Spinal cord (tissue), 10 donors: Measurements from ENCODE around the gene PITPNM3. TPM values are rescaled to one million over a fixed set of nuclear protein-coding genes. Genes with fewer than 3 reads are reported as not detected.
A peak's percentile ranks its signal among the peaks of the same experiment; 100 is the strongest.

Experiments
- DNase-seq, 6 donors: peaks; one replicate each; pipeline versions ENCODE4 v3.0.0 to v3.0.0-alpha.2; 2013 to 2015; ENCODE audit warnings: low spot score in 6 of 6, low read depth in 4 of 6
- H3K27ac ChIP-seq: one replicate; pipeline ENCODE4 v1.5.1; 2013; ENCODE audit warnings: low read depth, low read length, control low read depth
- H3K27me3 ChIP-seq: one replicate; pipeline ENCODE4 v1.6.1; 2013; ENCODE audit warnings: low read length; ENCODE audit not compliant: control insufficient read depth, insufficient read depth
- H3K36me3 ChIP-seq: one replicate; pipeline ENCODE4 v1.6.1; 2013; ENCODE audit warnings: low read length; ENCODE audit not compliant: control insufficient read depth, insufficient read depth
- H3K4me1 ChIP-seq: one replicate; pipeline ENCODE4 v1.6.1; 2013; ENCODE audit warnings: low read length; ENCODE audit not compliant: control insufficient read depth, insufficient read depth
- H3K4me3 ChIP-seq: one replicate; pipeline ENCODE4 v1.5.1; 2013; ENCODE audit warnings: low read depth, low read length, control low read depth
- H3K9me3 ChIP-seq: one replicate; pipeline ENCODE4 v1.6.1; 2013; ENCODE audit warnings: low read length; ENCODE audit not compliant: control insufficient read depth, insufficient read depth
- WGBS: methylation state at CpG from one replicate; pipeline ENCODE4 v1.1.5; 2013; ENCODE audit warnings: missing lambda C conversion rate; ENCODE audit not compliant: insufficient coverage; 5-methylcytosine and 5-hydroxymethylcytosine counted together
- polyA plus RNA-seq, 2 donors: library from polyadenylated mRNA; unstranded; fragments of 120-200 nt; gene quantifications; one replicate each; pipeline ENCODE4 v1.2.1, GENCODE V29; 2013; ENCODE audit not compliant: insufficient read length in 2 of 2
- total RNA-seq, 2 donors: library from RNA; depleted of rRNA in 1 of 2; stranded (reverse); fragments of 120-200 nt in 1 of 2; fragments of >200 nt in 1 of 2; gene quantifications; one replicate each; pipeline versions ENCODE4 v1.2.3 to v1.2.4, GENCODE V29; 2013 to 2014
- donor health status: healthy.

The PITPNM3 gene
- total and polyA plus RNA-seq, 4 donors: 7.3 to 21.6 (median 16.8) TPM

DNA sequence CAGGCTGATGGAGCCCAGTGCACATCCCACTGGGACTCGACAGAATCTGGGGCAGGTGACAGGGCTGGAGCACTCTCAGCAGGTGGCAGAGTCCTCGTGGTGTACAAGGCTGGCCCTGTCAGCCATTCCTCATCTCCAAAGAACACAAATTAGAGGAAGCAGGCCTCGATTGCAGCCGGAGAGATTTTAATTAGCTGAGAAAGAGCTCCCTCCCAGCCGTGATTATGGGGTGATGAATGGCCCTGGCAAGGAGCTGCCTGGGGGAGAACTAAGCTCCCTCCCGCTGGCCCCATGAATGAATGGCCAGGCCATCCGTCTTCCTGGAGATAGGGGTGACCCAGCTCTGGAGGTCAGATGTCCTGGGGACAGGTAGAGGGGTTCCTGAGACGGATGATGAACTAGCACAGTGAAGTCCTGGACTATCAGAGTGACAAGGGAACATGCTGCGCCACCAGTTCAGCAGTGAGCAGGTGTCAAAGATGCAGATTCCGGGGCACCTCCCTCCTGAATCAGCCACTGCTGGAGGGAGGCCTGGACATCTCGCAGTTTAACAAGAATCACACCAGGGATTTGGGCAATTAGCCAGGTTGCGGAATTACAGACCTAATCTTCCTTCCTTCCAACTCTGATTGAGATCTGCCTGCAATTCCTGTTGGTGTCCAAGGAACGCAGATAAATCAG, 76.6 kb downstream of the PITPNM3 start:
- Histone ChIP-seq H3K27ac (no peak overlapping the region), H3K9me3 (no peaks in the 10 kb centered on the region), H3K4me3 (no peak overlapping the region), H3K27me3 (no peaks in the 10 kb centered on the region), H3K4me1 (peaks cover 18% of the 10 kb centered on the region), H3K36me3 (peaks cover 38% of the 10 kb centered on the region)
- peak in 2 of 6 donors; percentile 37 to 71 for DNase-seq
- 27% methylated on average over 7 of the region's 13 CpGs for WGBS

DNA sequence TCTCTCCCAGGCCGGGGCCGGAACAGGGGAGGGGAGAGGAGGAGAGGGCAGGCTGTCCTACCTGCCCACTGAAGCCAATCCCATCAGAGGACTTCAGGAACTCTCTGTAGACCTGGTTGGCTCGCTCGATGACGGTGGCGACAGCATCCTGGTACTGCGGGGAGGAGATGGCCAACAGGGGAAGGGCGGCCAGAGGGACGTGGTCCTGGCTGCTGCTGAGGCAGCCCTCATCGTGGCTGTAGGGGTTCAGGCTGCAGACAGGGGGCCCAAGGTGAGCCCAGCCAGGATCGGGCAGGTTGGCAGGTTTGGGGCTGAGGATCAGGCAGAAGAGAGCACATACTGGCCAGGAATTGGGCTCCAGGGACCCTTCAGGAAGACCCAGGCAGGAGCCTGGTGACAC, 77.9 kb downstream of the PITPNM3 start:
- WGBS: 93% methylated on average over 11 of the region's 11 CpGs
- Histone ChIP-seq H3K9me3 (no peaks in the 10 kb centered on the region), H3K27me3 (no peaks in the 10 kb centered on the region), H3K36me3 (peaks cover 44% of the 10 kb centered on the region), H3K27ac (no peak overlapping the region), H3K4me3 (no peak overlapping the region), H3K4me1 (peaks cover 21% of the 10 kb centered on the region)
- no peak for DNase-seq

DNA sequence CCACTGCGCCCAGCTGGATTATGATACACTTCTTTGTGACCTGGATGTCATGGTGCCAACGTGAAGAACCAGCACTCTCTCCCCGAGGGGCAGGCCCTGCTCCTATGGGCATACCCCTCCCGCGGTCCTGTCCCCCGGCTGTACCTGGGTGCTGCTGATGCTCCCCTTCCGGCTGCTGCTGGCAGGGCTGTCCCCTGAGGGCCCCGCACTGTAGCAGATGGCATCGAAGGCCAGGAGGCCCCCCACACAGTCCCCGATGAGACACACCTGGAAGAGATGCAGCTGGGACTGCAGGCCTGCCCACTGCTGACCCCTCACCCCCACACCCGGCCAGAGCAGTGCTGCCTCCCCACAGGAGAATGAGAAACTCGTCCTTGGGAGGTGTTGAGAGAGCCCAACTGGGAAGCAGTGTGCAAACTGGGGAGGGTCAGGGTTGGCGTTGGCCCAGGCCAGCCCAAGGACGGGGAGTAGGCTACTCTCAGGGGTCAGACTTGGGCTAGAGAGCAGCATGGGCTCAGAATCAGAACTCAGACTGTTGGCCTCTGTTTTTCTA, 78.4 kb downstream of the PITPNM3 start:
- H3K36me3 ChIP-seq: peaks cover 39% of the 10 kb centered on the region
- H3K9me3 ChIP-seq: no peaks in the 10 kb centered on the region
- H3K27me3 ChIP-seq: no peaks in the 10 kb centered on the region
- 90% methylated on average over 13 of the region's 14 CpGs for WGBS
- no peak for DNase-seq
- H3K4me3 ChIP-seq: no peak overlapping the region
- H3K27ac ChIP-seq: no peak overlapping the region
- H3K4me1 ChIP-seq: peaks cover 26% of the 10 kb centered on the region

DNA sequence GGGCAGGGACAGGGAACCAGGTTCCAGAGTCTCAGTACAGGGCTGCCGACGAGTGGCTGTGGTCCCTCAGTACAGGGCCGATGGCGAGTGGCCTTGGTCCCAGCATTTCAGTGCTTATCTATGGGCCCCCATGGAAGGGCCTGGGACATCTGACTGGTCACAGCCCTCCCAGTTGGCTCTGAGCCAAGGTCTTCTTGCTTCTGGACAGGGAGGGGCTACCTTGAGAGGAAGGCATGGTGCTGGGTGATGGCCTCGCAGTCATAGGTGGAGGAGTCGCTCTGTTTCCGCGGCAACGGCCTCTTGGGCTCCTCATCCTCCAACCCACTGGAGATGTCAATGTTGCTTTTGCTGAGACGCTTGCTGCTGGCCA, 79.6 kb downstream of the PITPNM3 start:
- Histone ChIP-seq H3K27ac (no peak overlapping the region), H3K36me3 (peaks cover 46% of the 10 kb centered on the region), H3K27me3 (no peaks in the 10 kb centered on the region), H3K4me1 (peaks cover 36% of the 10 kb centered on the region), H3K4me3 (no peak overlapping the region), H3K9me3 (no peaks in the 10 kb centered on the region)
- 79% methylated on average over 10 of the region's 10 CpGs for WGBS
- peak in 1 of 6 donors; percentile 26 for DNase-seq

DNA sequence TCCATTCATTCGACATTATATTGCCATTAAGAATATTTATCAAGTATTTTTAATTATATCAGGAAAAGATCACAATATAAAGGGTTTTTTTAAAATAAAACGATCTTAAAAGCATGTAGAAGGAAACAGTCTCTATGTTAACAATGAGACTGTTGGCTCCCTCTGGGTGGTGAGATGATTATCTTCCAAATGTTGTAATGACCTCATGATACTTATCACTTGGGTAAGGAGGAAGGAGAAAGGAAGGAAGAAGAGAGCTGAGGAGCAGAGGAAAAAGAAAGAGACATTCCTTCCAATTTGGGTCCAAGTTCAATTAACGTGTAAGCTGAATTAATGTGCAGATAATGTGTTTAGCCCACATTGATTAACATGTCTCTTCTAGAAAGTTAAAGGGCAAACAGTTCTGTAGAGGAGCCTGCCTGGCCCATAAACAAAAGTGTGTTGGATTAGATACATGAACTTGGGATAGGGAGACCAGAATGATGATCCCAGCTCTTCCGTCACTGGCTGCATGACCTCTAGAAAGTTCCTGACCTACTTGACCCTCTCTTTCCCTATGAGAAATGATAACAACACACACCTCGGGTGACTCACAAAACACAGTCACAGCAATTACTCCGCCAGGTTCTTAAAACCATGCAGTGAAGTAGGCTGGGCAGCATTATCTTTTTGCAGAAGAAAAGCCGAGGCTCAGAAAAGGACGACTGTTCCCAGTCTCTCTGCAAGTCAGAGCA, 80.1 kb downstream of the PITPNM3 start:
- Histone ChIP-seq H3K27ac (no peak overlapping the region), H3K4me1 (peaks cover 40% of the 10 kb centered on the region), H3K4me3 (no peak overlapping the region), H3K27me3 (no peaks in the 10 kb centered on the region), H3K9me3 (no peaks in the 10 kb centered on the region), H3K36me3 (peaks cover 50% of the 10 kb centered on the region)
- no peak for DNase-seq
- WGBS: 69% methylated on average over 5 of the region's 8 CpGs

DNA sequence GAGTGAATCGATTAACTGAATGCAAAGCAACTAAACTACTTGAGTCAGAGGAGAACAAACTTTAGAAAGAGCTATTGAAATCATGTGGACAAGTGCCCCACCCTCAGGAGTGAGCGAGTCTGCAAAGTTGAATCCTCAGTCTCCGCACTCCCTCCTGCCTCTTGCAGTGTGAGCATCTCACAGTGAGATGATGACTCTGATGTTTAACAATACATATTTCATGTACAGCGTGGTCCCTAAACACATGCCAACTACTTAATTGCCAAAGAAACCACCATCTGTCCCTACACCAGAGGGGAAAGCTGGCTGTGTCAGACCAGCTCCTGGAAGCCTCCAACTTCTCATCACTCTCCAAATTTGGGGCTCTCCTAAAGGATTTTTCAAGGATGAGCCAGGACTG, 80.9 kb downstream of the PITPNM3 start:
- DNase-seq: peak in 2 of 6 donors; percentile 43 to 54
- WGBS: 62% methylated on average over 3 of the region's 4 CpGs
- H3K4me3 ChIP-seq: no peak overlapping the region
- no peaks in the 10 kb centered on the region for H3K27me3 ChIP-seq
- H3K9me3 ChIP-seq: no peaks in the 10 kb centered on the region
- H3K27ac ChIP-seq: no peak overlapping the region
- H3K4me1 ChIP-seq: peaks cover 36% of the 10 kb centered on the region
- H3K36me3 ChIP-seq: peaks cover 53% of the 10 kb centered on the region

DNA sequence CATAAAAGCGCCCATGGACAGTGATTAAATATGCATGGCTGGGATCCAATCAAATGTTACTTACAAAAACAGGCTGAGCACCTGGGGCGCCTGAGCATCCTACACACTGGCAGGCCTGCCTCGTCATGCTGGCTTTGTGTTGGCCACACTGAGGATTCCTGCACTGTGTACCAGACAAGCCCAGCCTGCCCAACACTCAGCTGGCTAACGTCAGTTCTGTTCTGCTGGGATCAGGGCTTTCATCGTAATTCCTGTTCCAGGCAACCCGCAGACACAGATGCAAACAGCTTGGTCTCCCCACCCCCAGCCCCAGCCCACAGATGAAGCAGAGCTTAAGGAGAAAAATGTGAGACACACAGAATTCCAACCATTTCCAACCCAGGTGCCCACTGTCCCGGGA, 81.4 kb downstream of the PITPNM3 start:
- no peak overlapping the region for H3K27ac ChIP-seq
- H3K4me3 ChIP-seq: no peak overlapping the region
- peak in 1 of 6 donors; percentile 29 for DNase-seq
- no peaks in the 10 kb centered on the region for H3K27me3 ChIP-seq
- peaks cover 58% of the 10 kb centered on the region for H3K36me3 ChIP-seq
- H3K9me3 ChIP-seq: no peaks in the 10 kb centered on the region
- WGBS: 62% methylated on average over 5 of the region's 7 CpGs
- peaks cover 31% of the 10 kb centered on the region for H3K4me1 ChIP-seq

DNA sequence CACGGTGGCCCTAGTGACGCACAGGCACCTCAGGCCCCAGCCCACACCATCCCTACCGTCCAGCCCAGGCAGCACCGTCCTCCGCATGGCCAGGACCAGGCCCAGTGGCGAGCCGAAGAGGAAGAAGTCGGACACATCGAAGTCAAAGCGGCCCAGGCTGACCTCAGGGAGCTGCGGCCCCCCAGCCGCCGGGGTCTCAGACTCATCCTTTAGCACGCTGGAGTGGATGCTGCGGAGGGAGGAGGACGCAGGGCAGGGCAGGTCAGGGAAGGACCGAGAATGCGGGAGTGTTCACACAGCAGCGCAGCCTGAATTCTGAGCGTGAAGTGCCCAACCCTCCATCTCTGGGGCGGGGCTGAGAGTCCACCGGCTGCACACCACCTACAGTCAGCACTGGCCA, 82.0 kb downstream of the PITPNM3 start:
- no peak overlapping the region for H3K4me3 ChIP-seq
- no peaks in the 10 kb centered on the region for H3K9me3 ChIP-seq
- 87% methylated on average over 21 of the region's 22 CpGs for WGBS
- no peaks in the 10 kb centered on the region for H3K27me3 ChIP-seq
- peaks cover 25% of the 10 kb centered on the region for H3K4me1 ChIP-seq
- no peak for DNase-seq
- no peak overlapping the region for H3K27ac ChIP-seq
- H3K36me3 ChIP-seq: peaks cover 62% of the 10 kb centered on the region

DNA sequence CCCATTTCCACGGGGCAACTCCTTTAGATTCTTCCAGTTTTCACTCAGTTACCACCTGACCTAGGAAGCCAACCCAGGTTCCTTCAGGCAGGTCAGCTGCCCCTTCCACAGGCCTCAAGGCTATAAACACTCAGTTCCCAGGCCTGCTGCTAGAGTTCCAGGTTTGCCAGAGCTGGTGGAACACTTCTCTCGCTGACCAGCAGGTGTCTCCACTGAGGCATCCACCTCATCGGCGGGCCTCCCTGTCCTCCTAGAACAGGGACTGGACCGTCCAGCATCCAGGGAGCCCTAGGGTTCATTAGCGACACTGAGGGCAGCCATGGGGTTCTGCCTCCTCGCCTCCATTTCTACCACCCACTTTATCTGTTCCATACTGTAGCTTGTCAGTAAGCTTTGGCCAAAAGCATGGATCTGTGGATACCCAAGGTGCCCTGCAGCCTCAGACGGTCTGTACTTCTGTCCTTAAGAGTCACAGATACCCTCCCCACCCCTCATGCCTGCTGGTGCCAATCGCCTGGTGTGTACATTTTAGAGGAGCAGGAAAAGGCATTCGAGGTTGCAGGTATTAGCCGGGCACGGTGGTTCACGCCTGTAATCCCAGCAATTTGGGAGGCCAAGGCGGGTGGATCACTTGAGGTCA, 83.1 kb downstream of the PITPNM3 start:
- H3K27me3 ChIP-seq: no peaks in the 10 kb centered on the region
- peaks cover 67% of the 10 kb centered on the region for H3K36me3 ChIP-seq
- H3K9me3 ChIP-seq: no peaks in the 10 kb centered on the region
- H3K4me3 ChIP-seq: no peak overlapping the region
- peak in 5 of 6 donors; percentile 52 to 91 (median 69) for DNase-seq
- no peak overlapping the region for H3K27ac ChIP-seq
- H3K4me1 ChIP-seq: peaks cover 23% of the 10 kb centered on the region
- 34% methylated on average over 12 of the region's 14 CpGs for WGBS
